ENCODE results near the gene AHDC1.
"Not testable (repeated sequence)": the region's sequence is repeated elsewhere in the genome, so short reads cannot be mapped to it uniquely, and the experiment has no call there.

Gene AHDC1

DNA sequence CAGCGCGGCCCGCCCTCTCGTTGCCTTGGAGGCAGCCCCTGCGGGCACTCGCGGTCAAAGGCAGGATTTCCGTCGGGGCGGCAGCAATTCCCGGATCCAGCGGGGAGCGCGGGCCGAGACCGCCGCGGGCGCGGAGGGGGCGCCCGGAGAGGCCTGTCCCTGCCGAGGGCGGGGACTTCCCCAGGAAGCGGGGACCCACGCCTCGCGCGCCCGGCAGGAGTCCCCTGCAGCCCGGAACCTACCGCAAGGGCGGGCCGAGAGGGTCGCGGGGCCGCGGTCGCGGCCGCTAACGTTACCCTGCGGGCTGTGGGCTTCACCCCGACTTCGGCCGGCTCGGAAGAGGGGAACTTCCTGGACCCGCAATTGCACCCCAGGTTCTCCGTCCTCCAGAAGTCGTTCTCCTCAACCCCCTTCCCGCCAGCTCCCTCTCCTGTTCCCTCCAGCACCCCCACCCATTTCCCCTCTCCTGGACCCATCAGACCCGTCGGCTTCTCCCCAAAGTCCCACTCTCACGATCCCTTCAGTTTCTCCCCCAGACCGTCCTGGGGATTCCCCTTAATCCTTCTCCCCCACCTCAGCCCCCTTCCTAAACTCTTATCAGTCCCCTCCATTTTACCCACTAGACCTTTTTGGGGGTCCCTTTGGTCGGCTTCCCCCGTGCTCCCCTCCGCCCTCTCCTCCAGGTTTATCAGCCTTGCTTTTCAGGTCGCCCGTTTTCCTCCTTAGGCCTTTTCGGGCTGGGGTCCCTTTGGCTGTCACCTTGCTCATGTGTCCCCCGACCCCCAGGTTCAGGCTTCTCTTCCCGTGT, 30.4 kb upstream of the AHDC1 start:
- DNase-seq (ENCODE audit: low read depth), result no peak

DNA sequence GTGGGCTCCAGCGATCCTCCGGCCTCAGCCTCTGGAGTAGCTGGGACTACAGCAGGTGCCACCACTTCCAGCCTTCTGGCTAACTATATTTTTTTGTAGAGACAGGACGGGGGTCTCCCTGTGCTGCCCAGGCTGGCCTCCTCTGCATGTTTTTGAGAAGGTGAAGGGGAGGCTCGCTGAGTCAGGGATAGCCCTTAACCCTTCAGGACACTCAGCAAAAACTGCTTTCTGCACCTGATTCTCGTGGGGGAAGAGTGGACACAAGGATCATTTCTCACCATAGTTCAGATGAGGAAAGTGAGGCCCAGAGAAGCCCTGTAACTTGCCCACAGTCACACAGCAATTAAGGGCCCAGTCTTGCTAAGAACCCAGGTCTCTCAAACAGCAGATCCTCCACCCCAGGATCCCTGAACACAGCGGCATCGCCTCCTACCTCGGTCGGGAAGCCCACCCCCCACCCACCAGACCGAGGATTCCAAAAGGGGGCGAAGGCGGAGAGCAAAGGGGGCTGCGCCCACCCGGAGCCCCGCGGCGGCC, 29.8 kb upstream of the AHDC1 start:
- DNase-seq (ENCODE audit: low read depth), result no peak

DNA sequence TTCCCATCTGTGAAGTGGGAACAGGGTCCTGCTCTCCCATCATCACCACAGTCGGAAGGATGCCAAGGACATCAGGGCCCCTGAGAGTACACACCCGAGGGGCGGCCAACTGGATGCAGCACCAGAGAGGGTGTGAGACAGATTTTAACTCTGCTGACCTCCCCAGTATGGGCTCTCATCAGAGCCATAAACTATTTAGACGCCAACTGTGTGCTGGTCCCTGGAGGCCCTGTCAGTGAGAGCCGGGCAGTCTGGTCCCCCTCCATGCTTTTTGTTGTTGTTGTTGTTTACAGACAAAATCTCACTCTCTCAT, 29.3 kb upstream of the AHDC1 start:
- no peak for DNase-seq (ENCODE audit: low read depth)

DNA sequence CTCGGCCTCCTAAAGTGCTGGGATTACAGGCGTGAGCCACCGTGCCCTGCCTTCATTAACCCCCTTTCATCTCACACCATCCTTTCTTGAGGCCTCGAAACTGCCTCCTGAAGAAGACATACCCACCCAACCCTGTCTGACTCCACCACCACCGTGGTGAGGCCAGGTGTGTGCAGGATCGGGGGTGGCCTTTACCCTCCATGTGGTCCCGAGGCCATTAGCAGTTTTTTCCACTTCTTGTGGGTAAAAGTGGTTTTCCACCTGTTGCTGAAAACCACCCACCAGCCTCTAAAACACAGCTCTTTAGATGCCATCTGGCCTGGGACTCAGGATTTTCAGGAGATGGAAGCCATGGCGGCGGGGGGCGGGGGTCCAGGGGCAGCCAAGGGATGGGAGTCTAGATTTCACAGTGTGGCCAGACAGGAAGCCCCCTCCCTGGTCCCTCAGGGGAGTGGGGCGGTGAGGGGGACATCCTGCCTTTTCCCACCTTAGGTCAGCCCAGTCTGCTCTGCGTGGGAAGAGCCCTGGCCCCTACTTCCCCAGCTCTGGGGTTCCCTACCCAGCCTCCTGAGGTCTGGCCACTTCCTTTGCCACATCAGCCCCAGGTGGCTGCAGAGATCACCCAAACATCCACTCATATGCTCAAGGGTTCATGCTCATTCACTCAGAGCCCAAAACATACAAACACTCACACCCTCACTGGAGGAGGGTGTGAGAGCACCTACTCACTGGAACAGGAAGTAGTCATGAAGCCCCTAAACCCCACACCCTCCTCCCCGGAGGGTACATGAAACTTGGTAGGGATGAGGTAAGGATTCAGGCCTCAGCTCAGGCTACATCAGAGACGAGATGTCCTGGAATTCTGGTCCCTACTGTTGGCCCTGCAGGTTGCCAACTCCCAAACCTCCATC, 28.7 kb upstream of the AHDC1 start:
- no peak for DNase-seq (ENCODE audit: low read depth)

DNA sequence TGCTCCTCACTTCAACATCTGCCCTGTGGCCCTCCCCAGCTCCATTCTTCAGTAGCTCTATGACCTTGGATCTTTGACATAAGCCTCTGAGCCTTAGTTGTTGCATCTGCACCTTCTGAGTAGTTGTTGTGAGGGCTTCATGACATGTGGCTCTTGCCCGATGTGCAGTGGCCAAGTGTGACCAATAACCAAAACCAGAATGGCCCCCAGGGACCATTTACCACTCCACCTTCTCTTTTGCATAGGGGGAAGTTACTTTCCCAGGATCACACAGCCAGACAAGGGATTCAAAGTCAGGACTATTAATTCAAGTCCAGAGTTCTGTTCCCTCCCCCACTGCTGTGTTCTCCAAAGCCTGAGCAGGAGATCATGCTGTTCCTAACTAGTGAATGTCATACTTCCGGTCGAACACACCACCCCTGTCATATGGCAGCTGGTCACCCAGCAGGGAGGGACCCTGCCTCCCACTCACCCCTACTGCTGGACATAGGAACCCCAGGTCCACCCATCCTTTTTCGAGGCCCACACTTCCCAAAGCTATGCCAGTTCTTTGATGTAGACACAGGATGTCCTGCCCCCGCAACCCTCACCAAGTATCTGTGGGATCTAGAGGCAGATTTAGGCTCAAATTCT, 27.0 kb upstream of the AHDC1 start:
- DNase-seq (ENCODE audit: low read depth), result no peak

DNA sequence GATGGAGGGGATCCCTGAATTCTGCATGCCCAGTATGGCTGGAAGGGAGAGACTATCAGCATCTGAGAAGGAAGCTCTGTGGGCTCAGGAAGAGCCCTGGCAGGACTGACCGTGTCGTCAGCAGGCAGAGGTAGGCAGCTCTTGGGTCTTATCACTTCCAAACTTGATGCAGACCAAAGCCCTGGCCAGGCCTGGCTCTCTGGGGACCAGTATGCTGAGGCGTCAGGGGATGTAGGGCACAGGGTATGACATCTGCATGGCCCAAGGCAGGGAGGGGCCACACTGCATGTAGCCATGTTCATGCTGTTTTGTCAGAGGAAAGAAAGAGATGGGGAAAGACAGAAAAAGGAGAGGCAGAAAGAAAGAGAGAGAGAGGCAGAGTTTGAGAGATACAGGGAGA, 24.8 kb upstream of the AHDC1 start:
- no peak for DNase-seq (ENCODE audit: low read depth)

- DNase-seq (ENCODE audit: low read depth), result not testable (repeated sequence)
Observed at GRCh38 chr1:27627733-27628132, 23.8 kb upstream of the AHDC1 start.

DNA sequence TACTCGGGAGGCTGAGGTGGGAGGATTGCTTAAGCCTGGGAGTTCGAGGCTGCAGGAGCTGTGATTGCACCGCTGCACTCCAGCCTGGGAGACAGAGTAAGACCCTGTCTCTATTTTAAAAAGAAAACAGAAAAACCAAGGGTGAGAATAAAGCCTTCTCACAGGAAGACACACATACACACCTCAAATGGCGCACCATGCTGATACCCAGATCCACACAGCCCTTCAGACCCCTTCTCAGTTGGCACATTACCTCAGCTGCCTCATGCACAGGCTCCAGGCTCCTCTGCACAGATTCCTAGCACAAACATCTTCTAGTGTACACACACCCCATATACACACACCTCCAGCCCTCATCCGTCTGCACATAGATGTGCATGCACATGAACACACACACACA, 23.1 kb upstream of the AHDC1 start:
- no peak for DNase-seq (ENCODE audit: low read depth)

GRCh38 chr1:27626031-27626935, 22.3 kb upstream of the AHDC1 start:
- DNase-seq (ENCODE audit: low read depth), result no peak

DNA sequence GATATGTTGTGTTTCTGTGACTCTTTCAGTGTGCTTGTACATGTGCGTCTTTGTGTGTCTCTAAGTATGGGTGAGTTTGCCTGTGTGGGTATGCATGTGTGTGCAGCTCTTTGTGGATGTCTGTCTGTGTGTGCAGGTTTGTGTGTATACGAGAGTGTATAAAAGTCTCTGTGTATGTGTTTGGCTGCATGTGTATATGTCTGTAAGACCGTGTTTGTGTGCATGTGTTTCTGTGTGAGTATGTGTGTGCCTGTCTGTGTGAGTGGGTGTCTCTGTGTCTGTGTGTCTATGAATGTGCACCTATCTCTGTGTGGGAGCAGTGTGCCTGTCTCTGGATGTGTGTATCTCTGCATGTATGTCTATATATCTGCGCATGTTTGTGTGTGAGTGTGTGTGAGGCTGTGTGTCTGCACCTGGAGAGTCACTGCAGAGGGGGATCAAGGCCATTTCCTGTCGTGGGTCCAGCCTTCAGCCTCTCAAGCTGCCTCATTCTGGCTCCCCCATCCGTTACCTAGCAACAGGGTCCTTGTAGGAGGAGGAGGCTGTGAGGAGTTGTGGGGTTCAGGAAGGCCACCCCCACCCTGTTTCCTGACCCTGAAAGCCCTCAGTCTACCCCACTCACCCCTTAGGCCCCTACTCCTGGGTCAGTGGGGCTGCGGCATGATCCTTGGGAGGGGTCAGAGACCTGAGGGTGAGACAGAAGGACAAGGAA, 20.7 kb upstream of the AHDC1 start:
- no peak for DNase-seq (ENCODE audit: low read depth)

- DNase-seq (ENCODE audit: low read depth), result no peak
Observed at GRCh38 chr1:27623327-27624212, 19.6 kb upstream of the AHDC1 start.

DNA sequence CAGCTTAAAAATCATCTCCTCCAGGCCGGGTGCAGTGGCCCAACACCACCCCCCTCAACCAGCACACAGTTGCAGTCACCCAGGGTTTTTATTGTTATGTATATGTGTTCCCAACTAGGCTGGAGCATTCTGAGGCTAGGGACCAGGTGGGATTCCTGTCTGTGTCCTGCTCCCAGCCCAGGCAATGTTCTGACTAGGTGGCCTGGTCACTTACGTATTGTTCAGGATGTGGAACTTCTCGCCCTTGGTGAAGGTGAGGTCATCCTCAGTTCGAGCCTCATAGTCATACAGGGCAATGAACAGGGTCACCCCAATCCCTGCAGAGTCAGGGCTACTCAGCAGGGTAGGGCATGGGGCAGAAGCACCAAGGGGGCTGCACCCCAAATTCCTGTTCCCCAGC, 18.9 kb upstream of the AHDC1 start:
- no peak for DNase-seq (ENCODE audit: low read depth)

DNA sequence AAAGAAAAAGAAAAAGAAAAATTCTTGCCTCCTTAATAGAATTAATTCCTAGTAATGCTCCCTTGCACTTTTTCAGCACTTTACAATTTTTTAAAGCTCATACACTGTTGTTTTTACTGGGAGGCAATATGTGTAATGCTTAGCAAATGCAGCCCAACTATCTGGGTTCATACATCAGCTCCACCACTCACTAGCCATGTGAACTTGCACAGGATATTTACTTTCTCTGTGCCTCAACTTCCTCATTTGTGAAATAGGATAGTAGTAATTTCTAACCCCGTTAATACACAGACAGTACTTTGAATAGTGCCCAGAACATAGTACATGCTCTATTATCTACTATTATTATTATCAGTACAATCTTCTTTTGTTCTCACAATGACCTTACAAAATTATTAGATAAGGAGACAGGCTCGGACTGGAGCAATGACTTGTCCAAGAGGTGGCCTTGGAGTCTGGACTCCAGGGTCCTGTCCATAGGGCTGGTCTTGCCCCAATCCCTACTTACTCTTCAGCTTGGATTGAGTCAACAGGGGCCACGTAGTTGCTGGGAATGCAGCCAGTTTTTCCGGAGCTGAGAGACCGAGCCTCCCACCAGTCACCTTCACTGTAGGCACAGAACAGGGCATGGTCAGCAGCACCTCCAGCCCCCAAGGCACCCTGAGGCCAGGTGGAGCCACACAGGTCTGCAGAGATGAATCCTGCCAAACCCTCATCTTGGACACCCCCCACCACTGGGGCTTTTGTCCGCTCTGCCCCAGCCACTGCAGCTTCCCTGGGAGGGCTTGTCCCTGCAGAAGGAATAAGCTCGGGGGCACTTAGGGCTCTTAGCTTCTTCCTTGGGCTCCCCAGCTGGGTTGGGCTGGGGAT, 17.3 kb upstream of the AHDC1 start:
- DNase-seq (ENCODE audit: low read depth), result no peak

DNA sequence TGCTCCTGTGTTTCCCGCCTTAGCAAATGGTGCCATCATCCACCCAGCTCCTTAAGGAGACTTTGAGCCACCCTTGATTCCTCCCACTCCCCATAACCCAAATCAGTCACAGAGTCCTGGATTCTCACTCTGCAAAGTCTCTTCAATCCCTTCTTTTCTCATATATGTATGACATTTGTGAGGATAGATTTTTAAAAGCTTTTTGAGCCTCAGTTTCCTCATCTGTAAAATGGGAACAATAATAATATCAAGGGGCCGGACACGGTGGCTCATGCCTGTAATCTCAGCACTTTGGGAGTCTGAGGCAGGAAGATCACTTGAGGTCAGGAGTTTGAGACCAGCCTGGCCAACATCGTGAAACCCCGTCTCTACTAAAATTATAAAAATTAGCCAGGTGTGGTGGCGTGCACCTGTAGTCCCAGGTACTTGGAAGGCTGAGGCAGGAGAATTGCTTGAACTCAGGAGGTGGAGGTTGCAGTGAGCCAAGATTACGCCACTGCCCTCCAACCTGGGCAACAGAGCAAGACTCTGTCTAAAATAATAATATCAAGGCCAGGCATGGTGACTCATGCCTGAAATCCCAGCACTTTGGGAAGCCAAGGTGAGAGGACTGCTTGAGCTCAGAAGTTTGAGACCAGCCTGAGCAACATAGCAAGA, 16.0 kb upstream of the AHDC1 start:
- not testable (repeated sequence) for DNase-seq (ENCODE audit: low read depth)

- no peak for DNase-seq (ENCODE audit: low read depth)
Observed at GRCh38 chr1:27618341-27619082, 14.6 kb upstream of the AHDC1 start.

- no peak for DNase-seq (ENCODE audit: low read depth)
Observed at GRCh38 chr1:27617420-27617819, 13.5 kb upstream of the AHDC1 start.

DNA sequence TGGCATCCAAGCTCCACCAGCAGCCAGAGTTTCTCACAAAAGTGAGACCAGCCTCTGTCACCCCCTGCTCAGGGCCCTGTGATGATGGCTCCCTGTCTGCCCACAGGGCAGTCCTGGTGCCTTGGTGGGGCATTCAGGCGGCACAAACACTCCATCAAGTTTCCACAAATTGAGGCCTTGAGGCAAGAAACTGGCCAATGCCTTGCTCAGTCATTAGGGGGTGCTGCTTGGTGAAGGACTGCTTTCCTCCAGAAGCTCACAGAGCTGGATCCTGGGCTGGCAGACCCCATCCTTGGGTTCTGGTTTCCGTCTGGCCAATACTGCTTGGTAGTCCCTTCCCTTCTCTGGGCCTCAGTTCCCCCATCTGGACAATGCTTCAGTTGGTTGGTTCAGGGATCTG, 12.5 kb upstream of the AHDC1 start:
- DNase-seq (ENCODE audit: low read depth), result no peak
